Erythroblast (primary cell): ENCODE data around the gene CAPS.

Source experiments
- GATA1 ChIP-seq: IDR thresholded peaks from 2 replicates; pipeline ENCODE4 v1.6.1; 2011; ENCODE audit warnings: low read depth, mild to moderate bottlenecking, control low read depth, low read length, moderate library complexity
- POLR2A ChIP-seq: IDR thresholded peaks from 2 replicates; pipeline ENCODE4 v1.6.1; 2011; ENCODE audit warnings: mild to moderate bottlenecking, low read length

DNA sequence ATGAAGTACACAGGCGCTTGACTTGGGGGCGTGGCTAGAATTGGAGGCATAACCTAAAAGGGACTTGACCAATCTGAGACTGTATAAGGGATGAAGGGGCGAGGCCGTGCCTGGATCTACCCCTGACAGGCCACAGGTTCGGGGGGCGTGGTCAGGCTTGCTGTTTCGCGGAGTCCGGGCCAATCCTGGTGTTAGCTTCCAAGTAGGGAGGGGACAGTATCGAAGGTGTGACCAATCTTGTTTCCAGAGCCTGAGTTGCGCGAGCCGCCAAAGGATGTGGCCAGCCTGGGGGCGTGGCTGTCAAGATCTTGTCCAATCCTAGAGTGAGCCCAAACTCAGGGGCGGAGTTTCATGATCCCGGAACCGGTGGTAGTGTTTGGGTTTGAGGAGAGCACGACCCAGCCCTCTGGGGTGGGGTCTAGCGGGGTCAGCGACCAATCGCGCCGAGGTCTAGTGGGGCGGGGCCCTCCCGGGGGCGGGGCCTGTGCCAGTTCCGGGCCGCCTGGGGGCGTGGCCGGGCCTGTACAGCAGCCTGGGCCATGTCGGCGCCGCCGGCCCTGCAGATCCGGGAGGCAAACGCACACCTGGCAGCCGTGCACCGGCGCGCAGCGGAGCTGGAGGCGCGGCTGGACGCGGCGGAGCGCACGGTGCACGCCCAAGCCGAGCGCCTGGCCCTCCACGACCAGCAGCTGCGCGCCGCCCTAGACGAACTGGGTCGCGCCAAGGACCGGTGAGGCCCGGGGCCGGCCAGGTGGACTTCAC is 9.5 kb upstream of the CAPS start, which contains the start of gene VMAC:
- no peak for TF ChIP-seq POLR2A
- TF ChIP-seq GATA1: no peak
